ENCODE measurements around the gene RASA2. TPM values are rescaled to one million over a fixed set of nuclear protein-coding genes. Genes with fewer than 3 reads are reported as not detected.

Gene RASA2
- total and polyA plus RNA-seq, 2 of the 8 experiments (the other 6 are each of a cell fraction or from before 2014, with no cell fraction given): 3.5 to 15.9 TPM

DNA sequence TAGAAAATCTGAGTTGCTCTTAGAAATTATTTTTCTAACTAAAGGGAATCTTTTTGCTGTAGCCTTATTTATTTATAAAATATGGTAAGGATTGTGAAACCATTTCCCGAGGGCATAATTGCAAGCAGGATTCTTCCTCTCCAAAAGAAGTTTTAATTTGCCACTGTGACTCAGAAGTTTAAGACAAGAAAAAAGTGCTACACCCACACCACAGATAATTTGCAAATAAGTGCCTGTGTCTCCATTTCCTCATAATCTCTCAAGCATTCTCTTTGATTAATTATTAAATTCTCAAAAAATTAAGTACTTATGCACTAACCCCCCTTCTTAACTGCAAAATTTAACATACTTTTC is 43.6 kb downstream of the RASA2 start (continued):
- TF ChIP-seq, protein P1, sequence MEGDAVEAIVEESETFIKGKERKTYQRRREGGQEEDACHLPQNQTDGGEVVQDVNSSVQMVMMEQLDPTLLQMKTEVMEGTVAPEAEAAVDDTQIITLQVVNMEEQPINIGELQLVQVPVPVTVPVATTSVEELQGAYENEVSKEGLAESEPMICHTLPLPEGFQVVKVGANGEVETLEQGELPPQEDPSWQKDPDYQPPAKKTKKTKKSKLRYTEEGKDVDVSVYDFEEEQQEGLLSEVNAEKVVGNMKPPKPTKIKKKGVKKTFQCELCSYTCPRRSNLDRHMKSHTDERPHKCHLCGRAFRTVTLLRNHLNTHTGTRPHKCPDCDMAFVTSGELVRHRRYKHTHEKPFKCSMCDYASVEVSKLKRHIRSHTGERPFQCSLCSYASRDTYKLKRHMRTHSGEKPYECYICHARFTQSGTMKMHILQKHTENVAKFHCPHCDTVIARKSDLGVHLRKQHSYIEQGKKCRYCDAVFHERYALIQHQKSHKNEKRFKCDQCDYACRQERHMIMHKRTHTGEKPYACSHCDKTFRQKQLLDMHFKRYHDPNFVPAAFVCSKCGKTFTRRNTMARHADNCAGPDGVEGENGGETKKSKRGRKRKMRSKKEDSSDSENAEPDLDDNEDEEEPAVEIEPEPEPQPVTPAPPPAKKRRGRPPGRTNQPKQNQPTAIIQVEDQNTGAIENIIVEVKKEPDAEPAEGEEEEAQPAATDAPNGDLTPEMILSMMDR (IDR thresholded peaks at IDR 0.05; ENCODE audit: control extremely low read depth in 1 of 3, insufficient read depth in 1 of 3, low read depth in 1 of 3, low read length in 3 of 3): no peak
- TF ChIP-seq NANOG (IDR thresholded peaks at IDR 0.05; ENCODE audit: insufficient read depth, low read depth, low read length, poor library complexity, severe bottlenecking): no peak

Data from H1 (cell line).